HG03439 (cell line): ENCODE results near the gene PET100.

Experiments used
- ATAC-seq: cut with Tn5 transposase; IDR thresholded peaks from one replicate; pipeline ENCODE4 v1.9.1; 2021; ENCODE audit warnings: mild to moderate bottlenecking, moderate library complexity; ENCODE audit not compliant: unreplicated experiment

The PET100 gene

DNA sequence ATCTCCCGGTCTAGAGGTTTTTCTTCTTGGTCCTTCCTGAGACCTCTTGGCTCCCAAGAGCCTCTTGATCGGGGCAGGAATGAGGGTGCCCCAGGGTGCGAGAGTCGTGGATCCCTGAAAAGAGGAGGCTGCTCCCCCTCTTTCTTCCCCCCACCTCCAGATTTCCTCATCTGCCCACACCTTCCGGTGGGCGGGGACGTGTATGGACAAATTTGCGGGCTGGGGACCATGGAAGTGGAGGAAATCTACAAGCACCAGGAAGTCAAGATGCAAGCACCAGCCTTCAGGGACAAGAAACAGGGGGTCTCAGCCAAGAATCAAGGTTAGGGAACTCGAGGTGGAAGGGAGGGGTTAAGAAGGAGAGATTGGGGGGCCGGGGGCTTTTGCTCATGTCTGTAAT lies 47.3 kb downstream of the PET100 start, which contains the start of gene MCEMP1:
Gene MCEMP1, plus strand, starts transcription at position 237 of the 400 bp plus-strand sequence. Its CDS starts 31 bp downstream, at position 268.
- no peak for ATAC-seq

DNA sequence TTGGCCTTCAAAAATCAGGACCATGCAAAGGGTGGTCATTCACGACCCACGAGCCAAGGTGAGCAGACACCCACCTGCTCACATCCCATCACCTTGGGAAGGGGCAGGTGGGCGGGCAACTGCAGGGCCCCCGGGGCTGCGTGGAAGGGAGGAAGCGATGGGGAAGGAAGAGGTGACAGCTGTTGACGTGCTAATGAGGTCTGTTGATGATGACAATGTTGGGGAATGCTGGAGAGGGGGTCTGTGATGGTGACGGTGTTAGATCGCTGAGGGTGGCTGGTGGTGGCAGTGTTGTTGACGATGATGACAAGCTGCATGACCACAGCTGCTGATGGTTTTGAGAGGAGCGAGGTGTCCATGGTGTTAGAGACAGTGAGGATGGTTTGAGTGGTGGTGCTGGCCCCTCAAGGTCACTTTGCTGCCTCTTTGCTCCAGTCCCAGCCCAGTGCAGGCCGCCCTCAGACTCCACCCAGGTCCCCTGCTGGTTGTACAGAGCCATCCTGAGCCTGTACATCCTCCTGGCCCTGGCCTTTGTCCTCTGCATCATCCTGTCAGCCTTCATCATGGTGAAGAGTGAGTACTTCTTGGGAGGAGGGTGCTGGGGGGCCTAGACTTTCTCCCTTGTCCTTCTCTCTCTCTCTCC lies 48.2 kb downstream of the PET100 start:
- ATAC-seq = no peak

DNA sequence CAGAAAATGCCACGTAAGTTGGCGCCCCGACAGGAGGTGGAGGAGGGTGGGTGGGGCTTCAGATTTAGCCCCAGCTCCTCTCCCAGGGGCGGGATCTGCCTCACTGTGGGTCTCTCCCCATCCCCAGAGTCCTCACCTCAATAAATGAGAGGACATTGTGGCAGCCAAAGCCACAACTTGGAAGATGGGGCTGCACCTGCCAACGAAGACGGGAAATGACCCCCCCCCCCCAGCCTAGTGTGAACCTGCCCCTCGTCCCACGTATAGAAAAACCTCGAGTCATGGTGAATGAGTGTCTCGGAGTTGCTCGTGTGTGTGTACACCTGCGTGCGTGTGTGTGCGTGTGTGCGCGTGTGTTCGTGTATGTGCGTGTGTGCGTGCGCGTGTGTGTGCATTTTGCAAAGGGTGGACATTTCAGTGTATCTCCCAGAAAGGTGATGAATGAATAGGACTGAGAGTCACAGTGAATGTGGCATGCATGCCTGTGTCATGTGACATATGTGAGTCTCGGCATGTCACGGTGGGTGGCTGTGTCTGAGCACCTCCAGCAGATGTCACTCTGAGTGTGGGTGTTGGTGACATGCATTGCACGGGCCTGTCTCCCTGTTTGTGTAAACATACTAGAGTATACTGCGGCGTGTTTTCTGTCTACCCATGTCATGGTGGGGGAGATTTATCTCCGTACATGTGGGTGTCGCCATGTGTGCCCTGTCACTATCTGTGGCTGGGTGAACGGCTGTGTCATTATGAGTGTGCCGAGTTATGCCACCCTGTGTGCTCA lies 49.6 kb downstream of the PET100 start:
- ATAC-seq = no peak

DNA sequence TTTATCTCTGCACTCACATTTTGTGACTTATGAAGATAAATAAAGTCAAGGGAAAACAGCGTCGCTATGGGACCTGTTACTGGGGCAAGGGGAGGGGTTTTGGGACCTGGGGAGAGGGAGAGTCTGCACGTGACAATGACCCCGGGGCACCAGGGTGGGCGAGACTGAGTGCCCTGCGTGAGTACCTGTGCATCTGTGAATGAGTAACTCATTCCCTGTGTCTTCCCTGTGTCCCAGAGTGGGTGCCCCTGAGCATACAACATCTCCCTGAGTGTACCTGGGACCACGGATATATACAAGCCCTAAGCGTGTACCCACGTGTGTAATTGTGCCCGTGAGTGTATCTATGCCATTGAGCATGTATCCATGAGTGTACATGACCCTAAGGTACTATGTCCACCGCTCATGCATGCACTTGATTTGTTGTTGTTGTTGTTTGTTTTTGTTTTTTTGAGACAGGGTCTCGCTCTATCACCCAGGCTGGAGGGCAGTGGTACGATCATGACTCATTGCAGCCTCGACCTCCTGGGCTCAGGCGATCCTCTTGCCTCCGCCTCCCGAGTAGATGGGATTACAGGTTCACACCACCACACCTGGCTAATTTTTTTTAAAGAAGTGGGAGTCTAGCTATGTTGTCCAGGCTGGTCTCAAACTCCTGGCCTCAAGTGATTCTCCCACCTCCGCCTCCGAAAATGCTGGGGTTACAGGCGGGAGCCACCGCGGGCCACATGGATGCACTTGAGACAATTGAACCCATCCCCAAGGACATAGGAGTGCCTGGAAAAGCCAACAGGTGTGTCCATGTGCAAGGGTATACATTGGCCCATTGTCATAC lies 50.4 kb downstream of the PET100 start:
- no peak for ATAC-seq

DNA sequence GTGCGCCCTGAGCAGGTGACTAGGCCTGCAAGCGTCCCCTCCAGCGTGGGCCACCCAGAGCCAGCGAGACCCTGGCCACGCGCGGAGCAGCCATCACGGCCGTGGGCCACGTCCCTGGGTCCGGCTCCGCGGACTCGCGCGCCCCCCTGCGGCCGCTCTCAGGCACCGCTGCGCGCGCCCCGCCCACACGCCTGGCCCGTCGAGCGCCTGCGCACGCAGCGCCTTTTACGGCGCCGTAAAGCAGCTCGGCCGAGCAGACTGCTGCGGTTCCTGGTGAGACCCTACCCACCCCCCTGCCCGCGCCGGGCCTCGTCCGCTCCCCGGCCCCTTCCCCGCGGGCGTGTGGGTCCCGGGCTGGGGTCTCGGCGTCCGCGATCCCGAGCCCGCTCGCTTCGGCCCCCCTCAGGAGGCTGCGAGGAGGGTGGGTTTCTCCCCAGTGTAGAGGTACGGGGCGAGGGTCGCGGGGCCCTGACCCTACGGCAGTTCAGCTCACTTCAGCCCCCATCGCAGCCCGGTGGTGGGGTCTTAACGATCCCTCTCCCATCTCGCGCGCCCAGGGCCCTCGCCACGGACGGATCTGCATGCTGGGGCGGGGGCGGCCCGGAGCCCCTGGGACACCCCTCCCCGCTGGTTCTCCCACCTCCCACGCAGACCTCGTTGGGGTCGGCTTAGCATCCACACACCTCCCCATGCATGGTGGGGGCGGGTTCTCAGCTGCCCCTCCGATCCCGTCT lies 51.2 kb downstream of the PET100 start, which contains the start of gene TRAPPC5:
Gene TRAPPC5, plus strand, starts transcription at position 228 of the 734 bp plus-strand sequence. CDS start 1,421 bp downstream, outside the sequence.
- ATAC-seq = peak; percentile 61
